Trophoblast cell (in vitro differentiated cells and primary cell): ENCODE data around the gene GRM2.

Experiments
- DNase-seq, 2 donors: peaks; one replicate each; pipeline ENCODE4 v3.0.0-alpha.2; 2016
- H2AFZ ChIP-seq: 2 replicates; pipeline ENCODE4 v1.6.1; 2013; ENCODE audit warnings: low read length, moderate library complexity, mild to moderate bottlenecking; ENCODE audit not compliant: insufficient read depth, poor library complexity
- H2AK5ac ChIP-seq: 2 replicates; pipeline ENCODE4 v1.6.1; 2013; ENCODE audit warnings: mild to moderate bottlenecking, low read length
- H2BK120ac ChIP-seq: 2 replicates; pipeline ENCODE4 v1.6.1; 2013; ENCODE audit warnings: low read length, mild to moderate bottlenecking, moderate library complexity; ENCODE audit not compliant: insufficient read depth, poor library complexity
- H2BK12ac ChIP-seq: 2 replicates; pipeline ENCODE4 v1.6.1; 2013; ENCODE audit warnings: mild to moderate bottlenecking, low read length, moderate library complexity
- H2BK5ac ChIP-seq: 2 replicates; pipeline ENCODE4 v1.6.1; 2013; ENCODE audit warnings: low read length, low read depth, moderate library complexity, mild to moderate bottlenecking; ENCODE audit not compliant: poor library complexity
- H3K14ac ChIP-seq: 2 replicates; pipeline ENCODE4 v1.6.1; 2013; ENCODE audit warnings: mild to moderate bottlenecking, low read length
- H3K18ac ChIP-seq: 2 replicates; pipeline ENCODE4 v1.6.1; 2013; ENCODE audit warnings: mild to moderate bottlenecking, low read length
- H3K23ac ChIP-seq: 2 replicates; pipeline ENCODE4 v1.6.1; 2013; ENCODE audit warnings: low read length
- H3K27ac ChIP-seq: 2 replicates; pipeline ENCODE4 v1.5.1; 2013; ENCODE audit warnings: low read depth, mild to moderate bottlenecking, inconsistent platforms, low read length, moderate library complexity
- H3K27me3 ChIP-seq: 2 replicates; pipeline ENCODE4 v1.6.1; 2013; ENCODE audit warnings: inconsistent platforms, mild to moderate bottlenecking, low read length, moderate library complexity; ENCODE audit not compliant: insufficient read depth
- H3K36me3 ChIP-seq, 2 experiments: 1 replicate in 1 of 2; 2 replicates in 1 of 2; pipeline ENCODE4 v1.6.1; 2013; ENCODE audit warnings: low read length in 2 of 2, mild to moderate bottlenecking in 2 of 2, moderate library complexity in 1 of 2; ENCODE audit not compliant: insufficient read depth in 2 of 2, control insufficient read depth in 1 of 2
- H3K4ac ChIP-seq: 2 replicates; pipeline ENCODE4 v1.6.1; 2013; ENCODE audit warnings: low read depth, mild to moderate bottlenecking, low read length, moderate library complexity
- H3K4me1 ChIP-seq, 2 experiments: 1 replicate in 1 of 2; 2 replicates in 1 of 2; pipeline ENCODE4 v1.6.1; 2013; ENCODE audit warnings: low read length in 2 of 2, mild to moderate bottlenecking in 2 of 2, moderate library complexity in 1 of 2; ENCODE audit not compliant: insufficient read depth in 2 of 2, control insufficient read depth in 1 of 2
- H3K4me2 ChIP-seq: 2 replicates; pipeline ENCODE4 v1.6.1; 2013; ENCODE audit warnings: inconsistent platforms, mild to moderate bottlenecking, low read length, moderate library complexity
- H3K4me3 ChIP-seq: 2 replicates; pipeline ENCODE4 v1.5.1; 2013; ENCODE audit warnings: mild to moderate bottlenecking, low read depth, low read length, inconsistent platforms
- H3K79me1 ChIP-seq: one replicate; pipeline ENCODE4 v1.6.1; 2013; ENCODE audit warnings: low read length
- H3K79me2 ChIP-seq: 2 replicates; pipeline ENCODE4 v1.6.1; 2013; ENCODE audit warnings: low read length, mild to moderate bottlenecking; ENCODE audit not compliant: control insufficient read depth, insufficient read depth, poor library complexity
- H3K9ac ChIP-seq: 2 replicates; pipeline ENCODE4 v1.6.1; 2013; ENCODE audit warnings: mild to moderate bottlenecking, low read length
- H3K9me3 ChIP-seq: 2 replicates; pipeline ENCODE4 v1.6.1; 2013; ENCODE audit warnings: low read depth, mild to moderate bottlenecking, control low read depth, inconsistent platforms, low read length; ENCODE audit not compliant: insufficient read depth
- H4K12ac ChIP-seq: 2 replicates; pipeline ENCODE4 v1.6.1; 2013; ENCODE audit warnings: low read depth, mild to moderate bottlenecking, low read length, moderate library complexity
- H4K8ac ChIP-seq: 2 replicates; pipeline ENCODE4 v1.6.1; 2013; ENCODE audit warnings: low read depth, mild to moderate bottlenecking, low read length, moderate library complexity
- H4K91ac ChIP-seq: one replicate; pipeline ENCODE4 v1.6.1; 2013; ENCODE audit warnings: low read depth, mild to moderate bottlenecking, low read length, moderate library complexity
- WGBS: extraction: QIAGEN DNeasy Blood & Tissue Kit; methylation state at CpG from one replicate; pipeline ENCODE4 v1.1.7; 2013; ENCODE audit warnings: missing lambda C conversion rate; ENCODE audit not compliant: insufficient read length, insufficient coverage; ENCODE audit errors: extremely low coverage; 5-methylcytosine and 5-hydroxymethylcytosine counted together

The GRM2 gene

GRCh38 chr3:51688206-51688600 is 18.7 kb upstream of the GRM2 start:
- Histone ChIP-seq H3K9ac (no peak overlapping the region), H3K36me3 (peaks cover 21 to 23% of the 10 kb centered on the region in 2 experiments), H3K79me1 (no peaks in the 10 kb centered on the region), H2AK5ac (no peak overlapping the region), H2AFZ (no peak overlapping the region), H3K4me2 (no peak overlapping the region), H3K4me3 (no peak overlapping the region), H4K91ac (no peak overlapping the region), H3K27me3 (no peaks in the 10 kb centered on the region), H3K9me3 (no peaks in the 10 kb centered on the region), H2BK120ac (no peak overlapping the region), H4K8ac (no peak overlapping the region), H3K14ac (no peak overlapping the region), H3K4ac (no peak overlapping the region), H3K27ac (no peak overlapping the region), H3K23ac (no peak overlapping the region), H3K79me2 (no peaks in the 10 kb centered on the region), H3K4me1 (peaks cover 0 to 3% of the 10 kb centered on the region in 2 experiments), H2BK12ac (no peak overlapping the region), H4K12ac (no peak overlapping the region), H3K18ac (no peak overlapping the region), H2BK5ac (no peak overlapping the region)
- no CpG with 5 or more reads among the region's 3 CpGs for WGBS
- DNase-seq = no peak

DNA sequence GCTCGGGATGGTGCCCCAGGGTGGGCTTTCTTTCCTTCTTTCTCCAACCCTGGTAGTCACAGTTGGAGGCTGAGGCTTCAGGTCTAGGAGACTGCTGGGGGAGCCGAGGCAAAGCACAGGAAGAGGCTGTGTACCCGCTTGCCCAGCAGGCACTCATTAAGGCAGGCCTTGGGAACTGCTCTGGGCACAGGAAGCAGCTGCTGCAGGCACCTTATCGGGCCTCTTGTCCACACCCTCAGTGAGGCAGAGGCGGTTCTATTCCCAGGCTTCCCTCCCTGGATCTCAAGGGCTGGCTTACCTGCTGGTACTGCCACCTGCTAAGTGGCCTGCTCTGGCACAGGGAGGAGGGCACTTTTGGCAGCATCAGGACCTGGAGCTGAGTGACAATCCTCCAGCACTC is 15.8 kb upstream of the GRM2 start:
- no peaks in the 10 kb centered on the region for H3K79me2 ChIP-seq
- H2BK12ac ChIP-seq = no peak overlapping the region
- no CpG with 5 or more reads among the region's 5 CpGs for WGBS
- no peak overlapping the region for H3K9ac ChIP-seq
- H3K4me2 ChIP-seq = no peak overlapping the region
- no peak overlapping the region for H4K8ac ChIP-seq
- H3K4ac ChIP-seq = no peak overlapping the region
- no peak overlapping the region for H3K18ac ChIP-seq
- H3K4me1 ChIP-seq = peaks cover 0 to 3% of the 10 kb centered on the region in 2 experiments
- no peak overlapping the region for H3K27ac ChIP-seq
- no peak overlapping the region for H3K4me3 ChIP-seq
- H3K14ac ChIP-seq = no peak overlapping the region
- H3K79me1 ChIP-seq = no peaks in the 10 kb centered on the region
- peaks cover 8 to 14% of the 10 kb centered on the region in 2 experiments for H3K36me3 ChIP-seq
- no peak overlapping the region for H2BK120ac ChIP-seq
- no peak overlapping the region for H2AFZ ChIP-seq
- no peak overlapping the region for H4K91ac ChIP-seq
- no peak for DNase-seq
- no peak overlapping the region for H2AK5ac ChIP-seq
- H4K12ac ChIP-seq = no peak overlapping the region
- no peaks in the 10 kb centered on the region for H3K9me3 ChIP-seq
- no peak overlapping the region for H2BK5ac ChIP-seq
- no peaks in the 10 kb centered on the region for H3K27me3 ChIP-seq
- no peak overlapping the region for H3K23ac ChIP-seq

DNA sequence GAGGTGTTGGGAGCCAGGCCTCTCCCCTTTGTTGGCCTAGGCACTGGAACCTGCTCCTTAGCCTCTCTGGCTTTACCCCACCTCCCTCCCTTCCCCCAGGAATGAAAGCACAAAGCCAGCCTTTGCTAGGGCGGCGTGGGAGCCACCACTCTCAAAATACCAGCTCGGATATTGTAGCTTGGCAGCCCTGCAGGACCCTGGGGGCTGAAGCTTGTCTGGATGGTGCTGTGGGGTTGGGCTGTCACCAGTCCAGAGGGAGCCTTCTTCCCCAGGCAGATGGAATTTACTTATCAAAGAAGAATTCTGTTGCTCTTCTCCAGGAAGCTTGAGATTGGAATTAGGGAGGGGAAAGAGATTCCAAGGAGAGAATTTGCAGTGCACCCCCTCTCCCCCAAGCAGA is 14.9 kb upstream of the GRM2 start:
- no peaks in the 10 kb centered on the region for H3K79me2 ChIP-seq
- H4K91ac ChIP-seq = no peak overlapping the region
- no peak overlapping the region for H2BK12ac ChIP-seq
- no peak overlapping the region for H3K9ac ChIP-seq
- no peaks in the 10 kb centered on the region for H3K4me1 ChIP-seq
- H2BK5ac ChIP-seq = no peak overlapping the region
- no peak overlapping the region for H3K14ac ChIP-seq
- no peak overlapping the region for H2AFZ ChIP-seq
- no peak overlapping the region for H2BK120ac ChIP-seq
- H4K8ac ChIP-seq = no peak overlapping the region
- no peak overlapping the region for H3K4me3 ChIP-seq
- DNase-seq = no peak
- H3K36me3 ChIP-seq = peaks cover 11 to 14% of the 10 kb centered on the region in 2 experiments
- no peak overlapping the region for H3K18ac ChIP-seq
- H3K27me3 ChIP-seq = no peaks in the 10 kb centered on the region
- H2AK5ac ChIP-seq = no peak overlapping the region
- H3K23ac ChIP-seq = no peak overlapping the region
- H3K4me2 ChIP-seq = no peak overlapping the region
- WGBS = no CpG with 5 or more reads among the region's 3 CpGs
- no peaks in the 10 kb centered on the region for H3K79me1 ChIP-seq
- H4K12ac ChIP-seq = no peak overlapping the region
- no peaks in the 10 kb centered on the region for H3K9me3 ChIP-seq
- no peak overlapping the region for H3K4ac ChIP-seq
- H3K27ac ChIP-seq = no peak overlapping the region

DNA sequence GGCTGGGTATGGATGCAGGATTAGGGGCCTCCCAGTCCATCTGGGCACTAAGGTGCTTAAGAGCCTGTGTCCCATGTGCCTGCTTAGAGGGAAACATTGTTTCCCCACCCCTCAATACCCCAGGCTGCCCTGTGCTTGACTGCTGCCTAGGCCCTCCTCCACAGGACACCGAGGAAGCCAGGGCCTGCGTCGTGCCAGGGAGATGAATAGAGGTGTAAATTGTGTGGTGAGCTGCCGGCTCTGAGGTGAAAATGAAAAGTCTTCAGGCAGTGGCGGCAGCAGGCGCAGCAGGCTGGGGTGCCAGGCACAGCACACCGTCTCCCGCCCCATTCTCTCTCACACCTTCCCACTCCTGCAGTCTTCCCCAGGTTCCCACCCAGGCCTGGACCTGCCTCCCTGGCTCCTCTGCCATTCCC is 13.9 kb upstream of the GRM2 start:
- H2AFZ ChIP-seq = no peak overlapping the region
- H4K12ac ChIP-seq = no peak overlapping the region
- DNase-seq = no peak
- H3K4ac ChIP-seq = no peak overlapping the region
- no peaks in the 10 kb centered on the region for H3K79me2 ChIP-seq
- peaks cover 11 to 16% of the 10 kb centered on the region in 2 experiments for H3K36me3 ChIP-seq
- no peak overlapping the region for H3K4me2 ChIP-seq
- no peak overlapping the region for H2BK120ac ChIP-seq
- no peak overlapping the region for H3K14ac ChIP-seq
- H3K27ac ChIP-seq = no peak overlapping the region
- H3K4me1 ChIP-seq = no peaks in the 10 kb centered on the region
- no peak overlapping the region for H2BK5ac ChIP-seq
- H3K18ac ChIP-seq = no peak overlapping the region
- no peak overlapping the region for H2BK12ac ChIP-seq
- no peak overlapping the region for H4K91ac ChIP-seq
- H3K27me3 ChIP-seq = no peaks in the 10 kb centered on the region
- H3K23ac ChIP-seq = no peak overlapping the region
- H3K9ac ChIP-seq = no peak overlapping the region
- WGBS = no CpG with 5 or more reads among the region's 8 CpGs
- H3K4me3 ChIP-seq = no peak overlapping the region
- H4K8ac ChIP-seq = no peak overlapping the region
- no peaks in the 10 kb centered on the region for H3K79me1 ChIP-seq
- no peak overlapping the region for H2AK5ac ChIP-seq
- no peaks in the 10 kb centered on the region for H3K9me3 ChIP-seq
